Endodermal cell (in vitro differentiated cells): ENCODE data around the gene EID2B. TPM values are rescaled to one million over a fixed set of nuclear protein-coding genes. Genes with fewer than 3 reads are reported as not detected.

Experiments used
- DNase-seq: peaks from one replicate; pipeline ENCODE4 v3.0.0-alpha.2; 2017
- H3K27ac ChIP-seq: 2 replicates; pipeline ENCODE4 v1.5.1; 2013; ENCODE audit warnings: mild to moderate bottlenecking, low read depth, low read length, moderate library complexity
- H3K27me3 ChIP-seq: 2 replicates; pipeline ENCODE4 v1.6.1; 2013; ENCODE audit warnings: mild to moderate bottlenecking, low read length, moderate library complexity; ENCODE audit not compliant: insufficient read depth, control insufficient read depth, poor library complexity, severe bottlenecking
- H3K36me3 ChIP-seq: 2 replicates; pipeline ENCODE4 v1.7.0; 2013; ENCODE audit warnings: mild to moderate bottlenecking, low read length, moderate library complexity; ENCODE audit not compliant: control insufficient read depth, insufficient read depth
- H3K4me1 ChIP-seq: one replicate; pipeline ENCODE4 v1.7.0; 2013; ENCODE audit warnings: low read length; ENCODE audit not compliant: control insufficient read depth, insufficient read depth
- H3K4me3 ChIP-seq: 2 replicates; pipeline ENCODE4 v1.5.1; 2013; ENCODE audit warnings: mild to moderate bottlenecking, low read length, moderate library complexity
- H3K9ac ChIP-seq: 2 replicates; pipeline ENCODE4 v1.6.1; 2013; ENCODE audit warnings: mild to moderate bottlenecking, low read length, moderate library complexity; ENCODE audit not compliant: poor library complexity, severe bottlenecking; ENCODE audit errors: extremely low read depth
- H3K9me3 ChIP-seq: 2 replicates; pipeline ENCODE4 v1.6.1; 2013; ENCODE audit warnings: mild to moderate bottlenecking, low read length, moderate library complexity; ENCODE audit not compliant: control insufficient read depth
- H3K27ac Mint-ChIP-seq: 2 replicates; pipeline ENCODE4 v1.8.0; 2020; ENCODE audit warnings: mixed read lengths
- H3K27me3 Mint-ChIP-seq: 2 replicates; pipeline ENCODE4 v1.8.0; 2021; ENCODE audit warnings: mild to moderate bottlenecking, mixed read lengths; ENCODE audit not compliant: insufficient read depth
- H3K36me3 Mint-ChIP-seq: 2 replicates; pipeline ENCODE4 v1.8.0; 2020; ENCODE audit warnings: low read depth, mixed read lengths
- H3K4me1 Mint-ChIP-seq: 2 replicates; pipeline ENCODE4 v1.8.0; 2020; ENCODE audit warnings: mixed read lengths
- H3K4me3 Mint-ChIP-seq: 2 replicates; pipeline ENCODE4 v1.8.0; 2020; ENCODE audit warnings: mild to moderate bottlenecking, moderate library complexity, mixed read lengths
- H3K9me3 Mint-ChIP-seq: 2 replicates; pipeline ENCODE4 v1.8.0; 2020; ENCODE audit warnings: mild to moderate bottlenecking, mixed read lengths
- CTCF ChIP-seq: fragments of 200-600 bp; sonication (generic); conservative IDR thresholded peaks from 2 replicates; pipeline ENCODE4 v1.5.0; 2021; ENCODE audit warnings: antibody characterized with exemption, mild to moderate bottlenecking
- WGBS, 2 experiments: methylation state at CpG; one replicate each; pipeline versions ENCODE4 v1.1.5 to v1.1.7; 2013; ENCODE audit warnings: missing lambda C conversion rate in 2 of 2, mixed read lengths in 1 of 2; ENCODE audit not compliant: insufficient coverage in 1 of 2, insufficient read length in 1 of 2; 5-methylcytosine and 5-hydroxymethylcytosine counted together
- total RNA-seq, 2 donors: library from RNA; stranded (reverse); fragmentation: NEBNext Ultra II Directional in 1 of 2; extraction: Animal tissue kit (Norgen Biotek cat#: 25700) in 1 of 2; gene quantifications; 2 replicates in 1 of 2; 3 replicates in 1 of 2; pipeline ENCODE4 v1.2.1, GENCODE V29; 2021

Gene EID2B
- total RNA-seq, 2 donors from 2014 or later, result 1.2 to 3.8 TPM

GRCh38 chr19:39481229-39481545 lies 51.5 kb downstream of the EID2B start:
- no peaks in the 10 kb centered on the region for H3K9me3 Mint-ChIP-seq
- peak overlapping the region; percentile 88 for H3K27ac ChIP-seq
- no peaks in the 10 kb centered on the region for H3K9me3 ChIP-seq
- peaks cover 38% of the 10 kb centered on the region for H3K36me3 Mint-ChIP-seq
- H3K4me1 Mint-ChIP-seq, result peaks cover 20% of the 10 kb centered on the region
- no peaks in the 10 kb centered on the region for H3K4me1 ChIP-seq
- TF ChIP-seq CTCF, result no peak
- peak overlapping the region; percentile 98 for H3K9ac ChIP-seq
- peak overlapping the region; percentile 98 for H3K27ac Mint-ChIP-seq
- peak overlapping the region; percentile 89 for H3K4me3 Mint-ChIP-seq
- WGBS, 2 experiments, result 3 to 4% methylated on average over 10 to 12 of the region's 12 CpGs
- no peaks in the 10 kb centered on the region for H3K27me3 Mint-ChIP-seq
- H3K27me3 ChIP-seq, result no peaks in the 10 kb centered on the region
- peak overlapping the region; percentile 98 for H3K4me3 ChIP-seq
- no peak for DNase-seq
- H3K36me3 ChIP-seq, result peaks cover 39% of the 10 kb centered on the region

Other genes with a start within 250 kb of the EID2B start
- not detected for gene IFNL1, start 236.4 kb downstream of the EID2B start, total RNA-seq
- 1 to 10 TPM; 1.5 to 4.0 TPM for gene LRFN1, start 212.0 kb downstream of the EID2B start, total RNA-seq
- gene GMFG, start 196.8 kb downstream of the EID2B start, total RNA-seq, result not detected
- gene SAMD4B, start 190.4 kb downstream of the EID2B start, total RNA-seq, result 100 to 1,000 TPM; 155 to 159 TPM
- gene PAF1, start 141.7 kb downstream of the EID2B start, total RNA-seq, result 10 to 100 TPM; 28.4 to 28.8 TPM
- gene MED29, start 141.5 kb downstream of the EID2B start, total RNA-seq, result 10 to 100 TPM; 32.6 to 38.9 TPM
- gene ZFP36, start 126.0 kb downstream of the EID2B start, total RNA-seq, result 10 to 100 TPM; 16.1 to 23.4 TPM
- gene PLEKHG2, start 120.2 kb downstream of the EID2B start, total RNA-seq, result 100 to 1,000 TPM; 127 to 160 TPM
- 1,000 to 10,000 TPM; 1,674 to 1,990 TPM for gene RPS16, start 96.9 kb downstream of the EID2B start, total RNA-seq
- 100 to 1,000 TPM; 130 to 139 TPM for gene SUPT5H, start 87.3 kb downstream of the EID2B start, total RNA-seq
- 10 to 100 TPM; 87.8 to 94.6 TPM for gene TIMM50, start 52.0 kb downstream of the EID2B start, total RNA-seq
- gene DLL3, start 33.9 kb downstream of the EID2B start, total RNA-seq, result 1 to 10 TPM; 2.0 to 4.3 TPM
- gene SELENOV, start 17.7 kb downstream of the EID2B start, total RNA-seq, result 10 to 100 TPM in 1 of 2 donors, 1 to 10 TPM in 1; 8.7 to 15.3 TPM
- 10 to 100 TPM; 24.0 to 29.7 TPM for gene EID2, start 7.3 kb upstream of the EID2B start, total RNA-seq
- gene LGALS13, start 69.7 kb upstream of the EID2B start, total RNA-seq, result not detected
- gene LGALS16, start 123.1 kb upstream of the EID2B start, total RNA-seq, result not detected
- not detected for gene LGALS14, start 171.6 kb upstream of the EID2B start, total RNA-seq
- gene CLC, start 205.2 kb upstream of the EID2B start, total RNA-seq, result not detected
- gene LEUTX, start 246.0 kb upstream of the EID2B start, total RNA-seq, result not detected